Raji (cell line): ENCODE data around the gene HOXA1.

Source experiments
- POLR2A ChIP-seq: IDR thresholded peaks from 2 replicates; pipeline ENCODE4 v1.6.1; 2011; ENCODE audit warnings: low read depth, low read length, control low read depth; ENCODE audit not compliant: insufficient read depth

The HOXA1 gene

GRCh38 chr7:27078616-27079233 is 17.1 kb downstream of the HOXA1 start:
- TF ChIP-seq POLR2A = no peak

DNA sequence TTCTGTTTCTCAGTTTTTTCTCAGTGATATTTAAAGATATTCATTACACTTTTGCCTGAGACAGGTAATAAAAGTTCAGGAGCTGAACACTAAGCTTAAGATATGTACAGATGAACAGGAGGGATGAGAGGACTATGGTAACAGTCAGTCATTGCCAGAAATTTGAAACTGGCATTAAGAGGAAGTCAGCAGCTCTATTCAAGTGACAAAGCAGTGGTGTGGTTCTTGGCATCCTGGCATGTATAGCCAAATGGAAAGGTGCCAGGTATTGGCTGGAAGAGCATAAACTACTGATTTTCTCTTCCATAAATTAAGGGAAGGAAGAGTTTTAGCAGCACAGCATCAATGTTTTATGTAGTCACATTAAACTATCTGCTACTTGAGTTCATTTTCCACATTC is 22.7 kb downstream of the HOXA1 start:
- no peak for TF ChIP-seq POLR2A

DNA sequence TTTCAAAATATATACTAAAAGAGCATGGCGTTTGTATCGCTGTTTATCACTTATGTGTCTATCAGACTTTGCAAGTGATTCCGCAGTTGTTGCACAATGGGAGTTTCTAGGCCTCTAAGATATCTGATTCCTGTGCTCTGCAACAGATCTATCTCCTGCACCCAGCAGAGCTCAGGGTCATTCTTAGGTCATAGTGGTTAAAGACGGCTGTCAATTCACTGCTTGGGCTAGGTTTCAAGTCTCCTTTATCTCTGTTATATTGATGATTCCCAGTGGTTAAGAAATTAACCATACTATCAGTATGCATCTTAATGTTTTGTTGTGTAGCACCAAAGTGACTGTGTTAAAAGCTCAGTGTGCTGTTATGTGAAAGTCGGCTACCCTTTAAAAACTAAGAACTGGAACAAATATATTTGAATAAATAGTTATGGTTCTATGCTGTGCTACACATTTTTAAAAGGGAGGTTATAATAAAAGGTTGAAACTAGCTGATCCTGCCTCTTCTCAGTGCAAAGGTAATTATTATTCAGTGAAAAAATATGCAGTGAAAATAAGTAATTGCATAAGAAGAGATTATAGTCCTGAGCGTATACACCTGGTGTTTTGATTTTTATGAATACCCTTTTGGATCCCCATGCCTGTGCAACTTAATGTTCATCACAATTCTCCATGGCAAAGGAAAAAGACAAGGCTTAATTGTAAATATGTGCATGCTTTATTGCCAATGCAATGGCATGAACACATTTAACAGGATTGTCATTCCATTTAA is 24.0 kb downstream of the HOXA1 start:
- TF ChIP-seq POLR2A = no peak

- TF ChIP-seq POLR2A = no peak
Measured at GRCh38 chr7:27068259-27068658, 27.5 kb downstream of the HOXA1 start.

DNA sequence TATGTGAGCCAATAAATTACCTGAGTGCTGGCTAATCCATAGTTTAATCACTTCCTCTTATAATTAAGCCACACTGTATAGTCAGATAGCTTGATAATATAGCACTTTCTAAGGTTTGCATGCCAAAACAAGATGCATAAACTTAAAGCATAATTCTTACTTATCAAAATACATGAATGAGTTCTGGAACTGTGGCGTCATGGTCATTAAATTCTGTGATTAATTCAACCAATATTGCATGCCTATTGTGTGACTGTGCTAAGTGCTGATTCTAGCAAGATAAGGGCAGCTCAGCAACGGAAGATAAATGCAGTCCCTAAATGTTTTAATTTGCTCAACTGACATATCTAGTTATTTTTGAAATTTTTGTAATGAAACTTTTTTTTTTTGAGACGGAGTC is 29.7 kb downstream of the HOXA1 start:
- no peak for TF ChIP-seq POLR2A

- no peak for TF ChIP-seq POLR2A
Measured at GRCh38 chr7:27065709-27066108, 30.1 kb downstream of the HOXA1 start.

GRCh38 chr7:27064661-27065060 is 31.1 kb downstream of the HOXA1 start:
- no peak for TF ChIP-seq POLR2A

DNA sequence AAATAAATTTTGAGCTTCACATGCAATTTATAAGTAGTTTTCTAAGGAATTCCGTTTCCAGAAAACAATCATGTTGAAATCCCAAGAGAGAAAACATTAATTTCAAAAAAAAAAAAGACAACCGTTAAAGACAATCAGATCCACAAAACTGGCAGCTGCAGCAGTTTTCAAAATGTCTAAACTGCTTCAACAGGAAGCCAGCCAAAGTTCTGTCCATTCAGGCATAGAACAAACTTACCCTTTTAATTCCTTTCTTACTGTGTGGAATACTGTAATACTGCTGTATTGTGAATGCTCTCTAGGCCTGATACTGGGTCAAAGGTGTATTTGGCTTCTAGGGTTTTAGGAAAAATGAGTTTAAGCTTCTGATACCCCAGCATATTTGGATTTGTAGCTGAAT is 31.6 kb downstream of the HOXA1 start:
- no peak for TF ChIP-seq POLR2A

GRCh38 chr7:27062946-27063345 is 32.9 kb downstream of the HOXA1 start:
- no peak for TF ChIP-seq POLR2A

- no peak for TF ChIP-seq POLR2A
Measured at GRCh38 chr7:27053153-27053552, 42.6 kb downstream of the HOXA1 start.

DNA sequence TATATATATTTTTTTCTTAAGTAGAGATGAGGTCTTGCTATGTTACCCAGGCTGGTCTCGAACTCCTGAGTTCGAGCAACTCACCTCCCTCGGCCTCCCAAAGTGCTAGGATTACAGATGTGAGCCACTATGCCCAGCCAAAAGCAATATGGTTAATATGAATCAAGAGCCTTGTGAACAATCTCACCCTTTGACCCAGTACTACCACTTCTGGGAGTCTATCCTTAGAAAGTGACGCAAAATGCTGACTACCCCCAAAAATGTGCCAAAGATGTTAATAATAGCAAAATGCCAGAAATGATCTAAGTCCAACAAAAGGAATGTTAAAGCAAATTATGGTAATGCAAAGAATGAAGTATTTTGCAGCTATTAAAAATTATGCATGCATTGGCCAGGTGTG is 44.3 kb downstream of the HOXA1 start:
- no peak for TF ChIP-seq POLR2A

DNA sequence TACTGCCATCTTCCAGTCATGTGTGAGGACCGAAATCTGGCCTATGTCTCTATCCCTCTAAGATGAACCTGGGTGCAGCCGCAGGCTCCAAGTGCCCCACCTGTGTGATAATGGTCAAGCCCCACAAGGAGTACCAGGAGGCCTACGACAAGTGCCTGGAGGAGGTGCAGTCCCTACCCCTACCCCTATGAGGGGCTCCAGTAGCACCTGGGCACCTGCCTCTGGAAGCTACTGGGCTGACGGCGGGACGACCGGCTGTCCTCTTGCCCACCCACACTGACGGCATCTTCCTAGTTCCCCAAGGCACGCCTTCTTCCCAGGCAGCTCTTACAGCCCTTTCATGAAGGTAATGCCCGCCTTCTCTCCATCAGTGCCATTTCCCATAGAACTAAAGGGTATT is 47.4 kb downstream of the HOXA1 start:
- TF ChIP-seq POLR2A = no peak

GRCh38 chr7:27046854-27047549 is 48.8 kb downstream of the HOXA1 start:
- no peak for TF ChIP-seq POLR2A
